Brain microvascular endothelial cell (primary cell): ENCODE data around the gene IDI2.

Experiments used
- DNase-seq: peaks from one replicate; pipeline ENCODE4 v3.0.0-alpha.2; 2020
- H3K27ac ChIP-seq: fragments of 250-450 bp; sonication (Bioruptor Pico); 2 replicates; pipeline ENCODE4 v1.5.1; 2020; ENCODE audit warnings: mild to moderate bottlenecking, moderate library complexity
- H3K27me3 ChIP-seq: fragments of 250-450 bp; sonication (Bioruptor Pico); replicated peaks from 2 replicates; pipeline ENCODE4 v1.5.1; 2020; ENCODE audit warnings: mild to moderate bottlenecking
- H3K36me3 ChIP-seq: fragments of 250-450 bp; sonication (Bioruptor Pico); replicated peaks from 2 replicates; pipeline ENCODE4 v1.5.1; 2020; ENCODE audit warnings: mild to moderate bottlenecking
- H3K4me3 ChIP-seq: 2 replicates; pipeline ENCODE4 v1.5.1; 2011; ENCODE audit warnings: low read depth, mild to moderate bottlenecking, control low read depth, low read length, moderate library complexity
- CTCF ChIP-seq: IDR thresholded peaks from 2 replicates; pipeline ENCODE4 v1.5.1; 2011; ENCODE audit warnings: low read depth, mild to moderate bottlenecking, moderate library complexity, low read length, control low read depth, inconsistent platforms; ENCODE audit errors: missing control alignments
- in situ Hi-C: cut with HindIII; loops from 2 replicates; pipeline ENCODE4 v1.10.0; 2017; ENCODE audit warnings: low sequenced_read_pairs, low pct_ligation_motif_present

Gene IDI2

DNA sequence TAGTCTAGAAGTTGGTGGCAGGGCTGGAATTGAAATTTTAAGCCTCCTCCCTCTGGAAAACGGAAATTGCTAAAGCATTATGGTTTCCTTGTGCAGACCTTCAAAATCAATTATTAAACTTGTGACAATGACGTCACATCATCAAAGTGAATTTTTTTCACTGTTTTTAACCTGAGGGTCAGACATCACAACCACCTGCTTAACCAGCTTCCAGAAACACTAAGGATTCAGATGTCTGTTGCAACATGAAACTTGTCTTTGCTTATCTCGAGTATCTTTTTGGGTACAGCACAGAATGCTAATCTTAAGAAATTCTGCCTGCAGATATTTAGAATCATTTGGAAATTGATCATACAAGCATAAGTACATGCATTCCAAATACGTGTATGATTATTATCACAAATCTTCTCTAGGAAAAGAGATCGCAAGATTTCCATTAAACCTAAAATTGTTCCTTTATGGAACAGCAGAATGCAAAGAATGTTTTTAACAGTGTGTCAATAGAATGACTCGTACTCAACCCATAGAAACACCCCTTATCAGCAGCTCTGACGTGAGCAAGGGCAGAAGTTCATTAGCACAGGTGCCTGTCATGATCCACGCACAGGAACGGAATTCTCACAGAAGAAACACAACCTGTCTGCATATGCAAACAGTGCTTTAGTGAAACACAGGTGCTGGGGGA lies 41.5 kb downstream of the IDI2 start:
- peak overlapping the region; percentile 70 for H3K27ac ChIP-seq
- no peaks in the 10 kb centered on the region for H3K36me3 ChIP-seq
- DNase-seq = peak; percentile 86
- in situ Hi-C loops = no loop called here
- no peak overlapping the region for H3K4me3 ChIP-seq
- H3K27me3 ChIP-seq = no peaks in the 10 kb centered on the region
- TF ChIP-seq CTCF = no peak

- H3K27ac ChIP-seq = peak overlapping the region; percentile 70
- H3K4me3 ChIP-seq = no peak overlapping the region
- TF ChIP-seq CTCF = no peak
- no peaks in the 10 kb centered on the region for H3K27me3 ChIP-seq
- H3K36me3 ChIP-seq = no peaks in the 10 kb centered on the region
- in situ Hi-C loops = no loop called here
- DNase-seq = no peak
Observed at GRCh38 chr10:983401-983800, 42.3 kb downstream of the IDI2 start.

GRCh38 chr10:980468-981093 lies 45.1 kb downstream of the IDI2 start:
- H3K36me3 ChIP-seq = no peaks in the 10 kb centered on the region
- no peak for TF ChIP-seq CTCF
- in situ Hi-C loops = no loop called here
- no peaks in the 10 kb centered on the region for H3K27me3 ChIP-seq
- DNase-seq = no peak
- H3K27ac ChIP-seq = no peak overlapping the region
- no peak overlapping the region for H3K4me3 ChIP-seq

DNA sequence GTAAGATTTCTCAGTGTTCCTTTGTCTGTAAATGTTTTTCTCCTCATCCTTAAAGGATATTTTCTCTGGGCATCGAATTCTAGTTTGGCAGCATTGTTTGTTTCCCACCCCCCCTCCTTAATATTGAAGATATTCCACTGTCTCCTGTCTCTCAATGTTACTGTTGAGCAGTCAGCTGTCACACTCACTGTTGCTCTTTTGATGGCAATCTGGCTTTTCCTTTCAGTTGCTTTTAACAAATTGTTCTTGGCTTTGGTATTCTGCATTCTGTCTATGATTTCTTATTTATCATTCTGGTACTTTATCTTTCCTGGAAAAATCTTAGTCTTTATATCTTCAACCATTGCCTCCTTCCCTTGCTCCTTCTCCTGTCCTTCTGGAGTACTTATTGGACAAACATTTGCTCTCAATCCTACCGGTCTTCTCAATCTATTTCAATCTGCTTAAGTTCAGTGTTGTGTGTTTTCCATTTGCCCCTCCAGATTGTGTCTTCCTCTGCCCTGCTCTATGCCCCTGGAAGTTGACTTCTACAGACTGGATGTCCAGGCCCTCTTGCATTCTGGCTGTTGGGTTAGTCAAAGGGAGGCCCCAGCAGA lies 46.7 kb downstream of the IDI2 start:
- H3K27ac ChIP-seq = no peak overlapping the region

DNA sequence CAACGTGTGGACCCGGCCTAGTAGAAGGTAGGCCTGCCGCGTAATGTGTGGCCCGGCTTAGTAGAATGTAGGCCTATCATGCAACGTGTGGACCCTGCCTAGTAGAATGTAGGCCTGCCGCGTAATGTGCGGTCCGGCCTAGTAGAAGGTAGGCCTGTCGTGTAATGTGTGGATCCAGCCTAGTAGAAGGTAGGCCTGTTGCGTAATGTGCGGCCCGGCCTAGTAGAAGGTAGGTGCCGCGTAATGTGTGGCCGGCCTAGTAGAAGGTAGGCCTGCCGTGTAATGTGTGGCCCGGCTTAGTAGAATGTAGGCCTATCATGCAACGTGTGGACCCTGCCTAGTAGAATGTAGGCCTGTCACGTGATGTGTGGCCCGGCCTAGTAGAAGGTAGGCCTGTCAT lies 49.3 kb downstream of the IDI2 start:
- H3K4me3 ChIP-seq = no peak overlapping the region
- no peak for DNase-seq
- in situ Hi-C loops = no loop called here
- no peak overlapping the region for H3K27ac ChIP-seq
- H3K27me3 ChIP-seq = no peaks in the 10 kb centered on the region
- no peak for TF ChIP-seq CTCF
- no peaks in the 10 kb centered on the region for H3K36me3 ChIP-seq

More for the DNA sequence above, 46.7 kb downstream of the IDI2 start:
- no peak for DNase-seq
- no peaks in the 10 kb centered on the region for H3K27me3 ChIP-seq
- TF ChIP-seq CTCF = no peak
- H3K4me3 ChIP-seq = no peak overlapping the region
- in situ Hi-C loops = no loop called here
- H3K36me3 ChIP-seq = no peaks in the 10 kb centered on the region
